CD4-positive, alpha-beta T cell treated with Interleukin-1 beta for 1 hour (primary cell): ENCODE results near the gene TRRAP.
"Not testable (repeated sequence)": the region's sequence is repeated elsewhere in the genome, so short reads cannot be mapped to it uniquely, and the experiment has no call there.

Experiments
- DNase-seq, 2 donors: peaks; one replicate each; pipeline ENCODE4 v3.0.0-alpha.2; 2020 to 2022

Gene TRRAP

DNA sequence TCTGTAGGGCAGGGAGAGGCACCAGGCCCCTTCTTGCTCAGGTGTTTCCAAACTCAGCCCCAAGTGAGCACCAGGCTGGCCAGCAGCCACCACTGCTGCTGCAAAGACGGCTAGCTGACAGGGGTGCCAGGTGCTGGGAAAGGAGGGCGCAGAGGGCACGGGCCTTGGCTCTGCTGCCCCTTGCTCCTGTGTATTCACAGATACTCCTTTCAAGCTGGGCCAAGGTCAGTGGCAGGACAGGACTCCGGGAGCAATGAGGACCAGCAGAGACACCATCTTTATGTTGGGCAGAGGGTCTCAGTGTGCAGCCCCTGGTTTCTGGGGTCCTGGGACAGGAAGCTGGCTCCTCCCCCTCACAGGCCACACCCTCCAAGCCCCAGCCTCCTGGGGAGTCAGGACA, 155.4 kb downstream of the TRRAP start:
- no peak for DNase-seq

DNA sequence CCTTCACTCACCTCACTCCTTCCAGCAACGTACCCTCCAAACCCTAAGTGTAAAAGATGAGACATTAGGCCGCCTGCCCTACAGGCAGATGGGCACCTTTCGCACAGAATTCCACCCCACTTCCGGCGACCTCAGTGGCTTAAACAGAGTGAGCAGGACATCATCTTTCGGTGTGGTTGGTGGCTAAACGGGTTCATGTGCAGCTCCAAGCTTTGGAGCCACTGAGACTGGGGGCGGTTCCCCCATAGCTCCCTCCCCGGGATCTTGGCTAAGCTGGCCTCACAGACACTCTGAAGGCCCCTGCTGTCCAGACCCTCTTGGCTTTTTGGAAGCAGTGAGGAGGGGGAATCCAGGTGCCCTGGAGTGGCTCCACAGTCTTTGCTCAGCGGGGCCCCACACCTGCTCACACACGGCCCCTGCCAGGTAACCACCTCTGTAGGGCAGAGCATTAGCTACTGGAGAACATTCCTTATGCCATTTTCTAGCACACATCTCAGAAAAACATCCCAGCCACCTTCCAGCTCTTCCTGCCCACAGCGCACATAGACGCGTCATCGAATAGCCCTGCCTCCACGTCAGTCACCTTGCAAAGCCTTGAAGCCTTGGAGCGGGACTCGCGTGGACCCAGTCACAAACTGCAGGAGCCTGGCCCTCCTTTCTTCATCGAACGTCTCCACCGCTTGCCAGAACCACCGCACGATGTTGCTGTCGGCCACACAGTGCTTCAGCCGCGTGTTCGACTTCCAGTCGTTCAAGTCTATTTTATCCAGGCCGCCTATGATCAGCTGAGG, 156.8 kb downstream of the TRRAP start:
- no peak for DNase-seq

DNA sequence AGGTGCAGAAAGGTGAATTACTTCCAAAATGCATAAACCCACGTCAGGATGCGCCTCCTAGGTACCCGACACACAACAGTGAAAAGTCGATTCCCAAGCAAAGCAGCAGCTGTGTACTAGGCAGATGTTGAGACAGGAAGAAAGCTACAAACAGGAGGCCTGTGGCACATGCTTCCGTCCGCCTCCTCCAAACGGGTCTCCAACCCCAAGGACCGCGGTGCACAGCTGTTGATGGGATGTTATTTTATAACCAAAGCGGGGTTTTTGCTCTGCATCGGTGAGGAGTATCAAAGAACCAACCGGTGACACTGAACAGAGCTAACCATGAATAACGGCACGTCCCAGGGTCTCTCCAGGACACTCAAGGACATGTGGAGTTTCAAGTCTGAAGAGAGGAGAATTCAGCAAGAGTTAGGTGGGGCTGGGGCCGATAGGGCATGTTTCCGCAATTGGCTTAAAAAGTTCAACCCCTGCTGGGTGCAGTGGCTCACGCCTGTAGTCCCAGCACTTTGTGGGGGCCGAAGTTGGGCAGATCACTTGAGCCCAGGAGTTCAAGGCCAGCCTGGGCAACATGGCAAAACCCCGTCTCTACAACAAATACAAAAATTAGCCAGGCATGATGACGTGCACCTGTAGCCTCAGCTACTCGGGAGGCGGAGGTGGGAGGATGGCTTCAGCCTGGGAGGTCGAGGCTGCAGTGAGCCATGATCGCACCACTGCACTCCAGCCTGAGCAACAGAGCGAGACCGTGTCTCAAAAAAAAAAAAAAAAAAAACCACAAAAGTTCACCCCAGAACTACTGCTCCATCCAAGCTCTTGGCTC, 157.6 kb downstream of the TRRAP start:
- no peak for DNase-seq

DNA sequence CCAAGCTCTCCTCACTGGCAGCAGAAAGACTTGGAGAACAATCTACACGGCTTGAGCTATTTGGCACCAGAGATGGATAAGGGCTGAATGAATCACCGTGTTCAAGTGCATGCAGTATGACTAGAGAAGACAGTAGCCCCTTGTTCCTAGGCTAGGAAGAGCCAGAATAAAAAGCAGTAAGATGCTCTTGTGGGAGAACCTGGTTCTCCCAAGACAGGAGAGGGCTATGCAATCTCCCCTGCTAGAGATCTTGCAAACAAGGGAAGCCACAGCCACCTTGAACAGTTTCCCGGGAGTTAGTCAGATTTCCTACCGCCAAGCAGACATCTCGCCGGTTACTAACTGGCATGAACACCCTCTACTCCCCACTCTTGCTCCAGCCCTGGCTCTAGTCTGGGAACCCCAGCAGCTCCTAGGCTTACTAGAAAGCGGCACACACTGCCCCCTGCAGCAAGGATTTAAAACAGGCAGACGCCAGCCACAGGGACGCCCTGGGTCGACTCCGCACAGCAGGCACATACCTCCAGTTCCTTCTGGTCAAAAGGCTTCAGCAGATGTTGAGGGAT, 158.3 kb downstream of the TRRAP start:
- DNase-seq = no peak

DNA sequence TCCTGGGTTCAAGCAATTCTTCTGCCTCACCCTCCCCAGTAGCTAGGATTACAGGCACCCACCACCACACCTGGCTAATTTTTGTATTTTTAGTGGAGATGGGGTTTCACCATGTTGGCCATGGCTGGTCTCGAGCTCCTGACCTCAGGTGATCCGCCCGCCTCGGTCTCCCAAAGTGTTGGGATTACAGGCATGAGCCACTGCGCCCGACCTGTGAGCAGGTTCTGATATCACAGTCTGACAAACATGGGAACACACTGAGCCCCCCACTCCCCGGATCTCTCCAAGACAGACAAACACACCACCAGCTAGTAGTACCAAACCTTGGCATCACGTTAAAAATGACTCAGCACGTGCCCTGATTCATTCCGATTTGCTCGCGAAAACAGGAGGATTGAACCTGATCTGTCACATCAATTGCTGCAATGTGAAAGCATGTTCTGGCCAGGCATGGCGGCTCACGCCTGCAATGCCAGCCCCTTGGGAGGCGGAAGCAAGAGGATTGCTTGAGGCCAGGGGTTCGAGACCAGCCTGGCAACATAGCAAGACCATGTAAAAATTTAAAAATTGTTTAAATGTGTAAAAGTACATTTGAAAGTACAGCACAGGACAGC, 159.1 kb downstream of the TRRAP start:
- no peak for DNase-seq

DNA sequence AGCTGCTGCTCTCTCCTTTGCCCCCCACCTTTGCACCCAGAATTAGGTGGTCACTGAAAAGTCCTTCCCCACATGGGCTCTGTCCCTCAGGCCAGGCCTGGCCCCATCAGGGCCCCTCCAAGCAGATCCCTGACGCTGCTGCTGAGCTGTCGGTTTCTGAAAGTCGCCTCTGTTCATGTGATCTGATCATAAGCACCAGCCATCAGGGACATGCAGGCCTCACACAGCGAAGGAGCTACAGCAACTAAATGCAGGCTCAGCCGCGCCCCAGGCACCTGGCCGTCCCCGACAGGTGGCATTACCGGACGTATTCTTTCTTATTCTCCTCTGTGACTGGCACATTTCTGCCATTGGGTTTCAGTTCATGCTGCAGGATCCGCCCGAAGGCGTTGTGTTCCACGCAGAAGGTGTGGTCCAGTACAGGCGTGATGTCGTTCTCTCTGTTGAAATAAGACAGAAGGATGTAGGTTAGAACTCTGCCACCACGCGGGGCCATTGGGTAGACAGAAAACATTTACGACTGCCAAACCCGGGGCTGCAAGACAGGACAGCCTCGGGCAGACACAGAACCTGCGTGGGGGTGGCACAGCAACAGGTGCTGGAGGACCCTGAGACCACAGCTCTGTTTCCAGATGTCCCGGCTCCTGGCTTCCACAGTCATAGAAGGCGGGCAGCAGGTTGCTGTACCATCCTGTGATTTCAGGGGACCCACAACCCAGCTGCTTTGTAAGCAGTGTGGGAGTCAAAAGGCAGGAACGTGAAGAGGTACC, 159.9 kb downstream of the TRRAP start:
- DNase-seq = no peak

DNA sequence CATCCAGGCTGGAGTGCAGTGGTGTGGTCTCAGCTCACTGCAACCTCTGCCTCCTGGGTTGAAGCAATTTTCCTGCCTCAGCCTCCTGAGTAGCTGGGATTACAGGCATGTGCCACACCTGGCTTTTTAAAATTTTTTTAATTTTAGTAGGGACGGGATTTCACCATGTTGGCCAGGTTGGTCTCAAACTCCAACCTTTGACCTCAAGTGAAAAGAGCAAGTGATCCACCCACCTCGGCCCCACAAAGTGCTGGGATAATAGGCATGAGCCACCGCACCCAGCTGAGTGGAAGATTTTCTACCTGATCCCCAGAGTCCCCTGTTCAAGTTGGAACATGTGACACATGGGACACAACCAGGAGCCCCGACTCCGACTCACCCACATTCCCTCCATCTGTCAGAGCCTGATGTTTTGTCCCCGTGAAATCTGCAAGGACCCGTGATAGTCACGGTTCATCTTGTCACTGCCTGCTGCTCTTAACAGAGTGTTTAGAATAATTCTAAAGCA, 161.1 kb downstream of the TRRAP start:
- no peak for DNase-seq

DNA sequence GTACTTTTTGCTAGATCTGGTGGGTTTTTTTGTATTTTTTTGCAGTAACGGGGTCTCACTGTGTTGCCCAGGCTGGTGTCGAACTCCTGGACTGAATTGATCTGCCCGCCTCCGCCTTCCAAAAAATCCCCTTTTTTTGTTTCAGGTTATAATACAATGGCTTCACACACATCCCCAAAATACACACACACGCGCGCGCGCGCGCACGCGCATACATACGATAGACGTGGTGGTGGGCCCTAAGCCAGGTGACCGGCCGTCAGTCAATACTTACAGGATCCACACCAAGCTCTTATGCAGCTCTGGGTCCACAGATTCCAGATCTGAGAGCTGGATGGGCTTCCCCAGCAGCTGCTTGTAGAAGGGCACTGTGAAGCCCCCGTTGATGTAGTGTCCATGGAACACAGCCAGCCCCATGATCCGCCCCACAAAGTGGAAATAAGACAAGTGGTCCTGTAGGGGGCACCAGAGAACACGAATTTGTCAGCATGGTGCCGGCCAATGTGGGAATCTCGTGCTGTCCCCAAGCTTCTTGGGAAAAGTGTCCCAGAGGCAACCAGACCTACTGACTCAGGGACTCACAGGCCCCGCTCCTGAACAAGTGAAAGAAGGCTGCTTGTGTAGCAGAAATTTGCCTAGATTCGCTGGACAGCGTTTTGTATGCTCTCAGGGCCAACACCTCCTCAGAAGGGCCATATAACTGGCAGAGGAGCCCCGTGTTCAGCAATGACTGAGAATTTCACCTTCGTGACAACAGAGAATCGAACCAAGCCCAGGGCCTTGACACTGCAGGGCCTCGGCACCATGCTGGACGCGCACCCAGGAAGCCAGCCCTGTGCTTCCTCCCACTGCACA, 162.0 kb downstream of the TRRAP start:
- DNase-seq = peak; percentile 52 to 67

DNA sequence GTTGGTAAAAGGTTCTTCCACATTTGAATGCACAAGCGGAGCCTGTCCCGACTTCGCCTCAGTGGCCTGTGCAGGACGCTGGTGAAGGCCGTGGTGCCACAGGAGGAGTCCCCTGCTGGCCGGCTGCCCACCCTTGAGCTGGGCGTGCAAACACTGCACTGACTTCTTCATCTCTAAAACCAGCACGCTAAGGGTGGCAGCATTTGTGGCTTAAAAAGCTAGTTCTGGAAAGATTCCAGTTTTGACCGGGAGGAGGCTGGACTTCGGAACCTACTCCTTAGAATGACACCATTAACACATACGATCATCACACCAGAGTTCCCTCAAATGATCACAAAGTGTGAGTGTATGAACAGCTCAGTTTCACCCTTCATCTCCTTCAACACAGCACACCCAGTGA, 163.2 kb downstream of the TRRAP start:
- DNase-seq = no peak

DNA sequence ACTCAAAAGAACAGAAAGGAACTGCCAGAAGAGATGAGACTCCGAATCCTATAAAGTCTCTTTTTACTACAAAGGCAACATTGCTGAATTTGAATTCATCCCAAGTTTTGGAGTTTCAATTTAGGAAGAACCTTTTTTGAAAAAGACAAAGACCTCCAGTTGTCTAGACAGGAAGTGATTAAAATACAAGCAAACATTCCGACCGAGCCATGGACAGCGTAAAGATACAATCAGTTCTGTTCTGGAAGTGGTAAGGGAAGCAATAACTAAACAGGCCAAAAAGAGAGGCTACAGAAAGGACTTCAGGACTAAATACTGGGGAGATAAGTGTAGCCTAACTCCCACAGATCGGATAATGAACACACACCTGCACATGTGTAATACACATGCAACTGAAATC, 164.6 kb downstream of the TRRAP start:
- DNase-seq = no peak

DNA sequence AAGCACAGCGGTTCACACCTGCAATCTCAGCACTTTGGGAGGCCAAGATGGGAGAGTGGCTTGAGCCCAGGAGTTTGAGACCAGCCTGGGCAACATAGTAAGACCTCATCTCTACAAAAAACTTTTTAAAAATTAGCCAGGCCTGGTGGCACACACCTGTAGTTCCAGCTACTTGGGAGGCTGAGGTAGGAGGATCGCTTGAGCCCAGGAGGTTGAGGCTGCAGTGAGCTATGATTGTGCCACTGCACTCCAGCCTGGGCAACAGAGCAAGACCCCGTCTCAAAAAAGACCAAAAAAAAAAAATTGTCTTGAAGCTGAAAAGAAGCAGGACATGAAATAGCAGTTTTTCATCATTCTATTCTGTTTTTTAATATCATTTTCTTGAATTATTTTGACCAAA, 166.5 kb downstream of the TRRAP start:
- DNase-seq = not testable (repeated sequence)

DNA sequence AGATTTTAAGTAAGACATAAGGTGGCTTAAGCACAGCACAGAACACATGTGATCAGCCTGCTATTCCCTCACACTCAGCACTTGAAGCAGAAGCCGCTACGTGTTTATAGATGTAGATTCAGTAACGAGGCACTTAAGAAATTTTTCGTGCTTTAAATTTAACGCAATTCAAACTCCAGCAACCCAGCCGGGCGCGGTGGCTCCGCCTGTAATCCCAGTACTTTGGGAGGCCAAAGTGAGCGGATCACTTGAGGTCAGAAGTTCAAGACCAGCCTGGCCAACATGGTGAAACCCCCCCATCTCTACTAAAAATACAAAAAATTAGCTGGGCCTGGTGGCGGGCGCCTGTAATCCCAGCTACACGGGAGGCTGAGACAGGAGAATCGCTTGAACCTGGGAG, 167.9 kb downstream of the TRRAP start:
- DNase-seq = not testable (repeated sequence)

DNA sequence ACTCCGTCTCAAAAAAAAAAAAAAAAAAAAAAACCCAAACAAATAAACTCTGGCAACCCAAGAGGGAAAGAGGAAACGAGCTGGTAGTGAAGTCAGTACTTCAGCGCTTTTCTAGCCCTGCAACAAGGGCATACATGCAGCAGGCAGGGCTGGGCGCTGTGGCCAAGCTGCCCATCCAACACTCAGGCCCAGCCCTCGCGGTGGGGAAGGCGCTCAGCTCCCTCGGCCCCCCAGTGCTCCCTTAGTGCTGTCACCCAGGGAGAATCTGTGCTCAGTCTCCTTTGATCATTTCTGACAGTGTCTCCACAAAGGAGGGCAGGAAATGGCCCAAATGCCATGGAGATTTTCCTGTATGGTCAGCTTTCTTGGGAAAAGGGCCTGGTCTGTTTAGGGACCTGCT, 168.4 kb downstream of the TRRAP start:
- DNase-seq = no peak

DNA sequence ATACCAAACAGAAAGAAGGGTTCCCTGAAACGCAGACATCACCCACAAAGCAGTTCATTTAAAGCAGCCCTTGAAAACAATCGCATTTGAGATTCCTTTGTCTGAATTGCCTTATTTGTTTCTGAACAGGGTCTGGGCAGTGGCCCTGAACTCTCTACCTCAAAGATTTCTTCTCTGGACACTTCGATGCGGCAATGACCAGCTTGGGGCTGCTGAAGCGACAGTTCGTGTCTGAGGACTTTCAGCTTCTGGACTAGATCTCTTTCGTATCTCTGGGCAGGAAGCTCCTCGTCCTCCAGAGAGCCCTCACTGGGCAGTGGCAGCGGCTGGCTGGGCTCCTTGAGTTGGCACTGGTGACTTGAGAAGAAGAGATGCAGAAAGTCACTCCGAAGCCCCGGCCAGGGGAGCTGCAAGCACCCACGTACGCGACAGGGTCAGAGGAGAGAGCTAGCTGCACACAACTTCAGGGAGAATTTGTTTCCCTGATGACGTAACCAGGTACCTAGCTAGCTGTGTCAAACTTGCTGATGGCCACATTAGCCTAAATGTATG, 169.3 kb downstream of the TRRAP start:
- no peak for DNase-seq

DNA sequence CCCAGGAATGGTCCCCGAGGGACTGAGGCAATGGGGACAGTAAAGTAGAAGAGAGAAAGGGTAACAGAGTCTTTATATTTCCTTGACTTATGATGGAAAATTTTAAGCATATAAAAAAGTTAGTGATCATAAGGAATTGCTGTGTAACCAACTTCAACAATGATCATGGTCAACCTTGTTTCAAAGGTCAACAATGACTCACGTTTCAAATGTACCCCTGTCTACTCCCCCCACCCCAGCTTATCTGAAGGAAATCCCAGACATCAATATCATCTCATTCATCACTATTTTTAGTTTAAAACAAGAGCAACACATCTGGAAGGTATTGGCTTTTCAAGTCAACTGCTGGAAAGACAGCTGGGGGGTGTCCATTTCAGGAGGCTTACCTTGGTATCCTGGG, 172.6 kb downstream of the TRRAP start:
- DNase-seq = no peak

DNA sequence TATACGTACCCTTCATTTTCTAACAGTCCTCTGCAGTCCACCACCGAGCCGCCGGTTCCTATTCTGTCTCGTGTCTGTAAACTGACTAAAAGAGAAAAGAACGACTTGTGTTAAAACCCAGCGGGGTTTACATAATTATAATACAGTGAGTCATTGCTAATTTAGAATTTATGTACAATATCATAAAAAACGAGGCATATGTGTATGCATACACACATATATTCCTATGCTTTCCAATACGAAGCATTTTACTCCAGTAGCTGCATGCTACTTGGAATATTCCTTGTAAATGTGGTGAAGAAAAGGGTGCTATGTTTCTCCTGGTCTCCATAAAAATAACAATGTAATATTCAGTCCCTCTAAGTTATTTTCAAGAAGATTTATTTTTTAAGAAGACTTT, 176.4 kb downstream of the TRRAP start:
- DNase-seq = no peak

DNA sequence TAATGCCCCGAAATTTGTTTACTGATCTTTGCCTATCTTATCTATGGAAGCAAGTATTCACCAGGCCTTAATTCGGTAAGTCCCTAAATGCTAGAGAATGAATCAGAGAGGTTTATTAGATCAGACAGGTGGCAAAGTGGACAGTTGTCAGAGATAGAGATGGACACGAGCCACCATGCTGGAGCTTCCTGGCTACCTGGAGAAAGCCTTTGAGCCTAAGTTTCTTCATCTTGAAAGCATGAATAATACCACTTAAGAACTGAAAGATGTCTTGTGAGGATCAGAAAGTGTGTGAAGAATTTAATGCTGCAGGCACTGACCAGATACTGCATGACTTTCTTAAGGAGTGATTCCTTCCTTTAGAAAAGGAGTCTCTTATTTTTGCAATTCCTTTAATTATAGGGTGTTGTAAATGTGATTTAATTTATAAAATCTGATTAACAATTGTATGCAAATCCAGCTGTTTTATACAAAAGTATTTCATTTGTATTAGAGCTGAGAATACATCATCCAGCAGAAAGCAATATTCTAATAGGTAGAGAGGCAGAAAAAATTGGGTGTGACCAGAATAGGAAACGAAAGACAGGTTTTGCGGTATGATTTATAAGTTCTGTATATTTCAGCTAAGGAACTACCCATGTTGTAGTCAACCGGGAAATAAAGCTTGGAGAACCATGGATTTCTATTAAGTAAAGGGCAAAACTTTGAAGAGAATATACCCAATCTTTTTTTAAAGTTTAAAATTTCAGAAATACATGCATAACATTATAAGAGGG, 182.9 kb downstream of the TRRAP start:
- no peak for DNase-seq
